Measurements from ENCODE around the gene SPARC.

SPARC gene

DNA sequence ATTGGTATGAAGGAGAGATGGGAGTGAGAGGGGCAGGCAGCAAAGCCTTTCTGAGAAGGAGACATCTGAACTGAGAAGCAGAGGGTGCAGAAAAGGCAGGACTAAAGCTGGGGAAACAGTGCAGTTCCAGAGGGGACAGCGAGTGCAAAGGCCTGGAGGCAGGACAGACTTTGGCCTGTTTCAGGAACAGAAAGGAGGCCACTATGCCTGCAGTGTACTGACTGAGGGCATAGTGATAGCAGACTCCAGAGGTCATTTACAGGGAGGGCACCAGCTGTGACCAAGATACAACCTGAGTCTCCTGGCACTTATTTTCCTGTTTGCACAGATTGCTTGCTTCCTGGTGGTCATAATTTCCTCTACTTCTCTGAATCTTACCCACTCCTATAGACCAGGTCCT lies 29.6 kb downstream of the SPARC start:
- DNase-seq, result no peak

DNA sequence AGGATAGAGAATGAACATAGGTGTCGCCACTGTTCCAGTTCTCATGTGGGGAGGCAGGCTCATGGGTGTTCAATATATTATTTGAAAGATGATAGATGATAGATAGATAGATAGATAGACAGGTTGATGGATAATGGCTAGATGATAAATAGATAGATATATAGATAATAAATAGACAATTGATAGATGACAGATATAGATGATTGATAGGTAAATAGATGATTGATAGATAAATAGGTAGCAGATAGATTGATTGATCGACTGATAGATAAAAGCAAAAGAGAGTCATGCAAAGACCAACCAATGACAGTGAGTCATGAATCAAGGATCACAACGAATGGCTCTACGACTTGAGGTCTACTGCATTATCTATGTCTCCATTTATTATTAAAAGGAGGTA lies 30.4 kb downstream of the SPARC start:
- no peak for DNase-seq

DNA sequence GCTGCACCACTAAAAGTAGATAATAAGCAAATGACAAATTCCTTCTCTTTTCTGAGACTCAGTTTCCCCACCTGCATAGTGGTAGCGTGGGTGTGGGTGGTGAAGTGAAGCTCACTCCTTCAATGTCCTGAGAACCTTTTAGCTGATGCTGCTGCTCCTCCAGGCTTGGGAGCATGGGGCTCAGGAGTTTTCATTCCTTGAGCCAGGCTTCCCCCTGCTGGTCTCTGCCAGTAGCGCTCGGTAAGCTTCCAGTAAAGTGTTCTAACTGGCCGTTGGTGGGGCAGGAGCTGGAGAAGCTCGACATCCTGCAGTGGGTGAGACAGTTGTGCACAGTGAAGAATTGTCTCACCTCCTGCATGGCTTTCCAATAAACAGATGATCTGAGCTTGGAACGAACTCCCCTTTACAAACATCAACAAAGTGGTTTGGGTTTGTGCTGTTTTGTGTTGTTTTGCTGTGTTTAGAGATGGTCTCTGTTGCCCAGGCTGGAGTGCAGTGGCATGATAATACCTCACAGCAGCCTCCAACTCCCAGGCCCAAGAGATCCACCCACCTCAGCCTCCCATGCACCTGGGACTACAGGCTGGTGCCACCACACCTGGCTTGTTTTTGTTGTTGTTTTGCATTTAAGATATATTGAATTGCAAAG lies 34.6 kb downstream of the SPARC start:
- DNase-seq, result peak; percentile 71

DNA sequence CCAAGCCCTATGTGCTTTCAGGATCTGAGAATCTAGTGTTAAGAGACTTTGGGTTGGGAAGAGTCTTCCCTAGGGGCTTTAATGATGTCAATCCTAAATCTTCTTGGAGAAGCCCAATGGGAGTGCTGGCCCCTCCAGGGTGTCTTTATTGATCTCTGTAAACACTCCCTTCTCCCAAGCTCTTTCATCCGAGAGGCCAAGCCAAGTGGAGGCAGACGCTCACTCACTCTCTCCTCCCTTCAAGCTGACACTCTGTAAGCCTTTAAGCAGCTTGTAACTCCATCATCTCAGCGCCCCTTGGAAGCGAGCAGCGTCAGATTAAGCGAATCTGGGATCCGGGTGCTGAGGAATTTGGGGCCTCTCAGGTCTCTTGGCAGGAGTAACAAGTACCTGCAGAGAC lies 37.7 kb downstream of the SPARC start:
- DNase-seq, result no peak

DNA sequence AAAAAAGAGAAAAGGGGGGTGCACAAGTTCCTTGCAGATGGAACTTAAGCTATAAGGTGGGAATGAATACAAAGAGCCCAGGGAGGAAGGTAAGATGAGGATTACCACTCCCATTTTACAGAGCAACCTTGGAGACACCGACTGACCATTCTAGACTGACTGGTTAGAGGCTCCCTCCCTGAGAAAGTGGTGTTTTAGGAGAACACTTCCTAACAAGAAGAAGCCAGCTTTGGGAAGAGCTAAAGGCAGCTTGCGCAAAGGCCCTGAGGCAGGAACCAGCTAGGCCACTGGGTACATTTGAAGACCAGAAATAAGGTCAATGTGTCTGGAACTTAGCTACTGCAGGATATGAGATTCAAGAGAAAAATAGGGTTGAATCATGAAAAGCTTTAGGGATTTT lies 38.6 kb downstream of the SPARC start:
- DNase-seq, result no peak

DNA sequence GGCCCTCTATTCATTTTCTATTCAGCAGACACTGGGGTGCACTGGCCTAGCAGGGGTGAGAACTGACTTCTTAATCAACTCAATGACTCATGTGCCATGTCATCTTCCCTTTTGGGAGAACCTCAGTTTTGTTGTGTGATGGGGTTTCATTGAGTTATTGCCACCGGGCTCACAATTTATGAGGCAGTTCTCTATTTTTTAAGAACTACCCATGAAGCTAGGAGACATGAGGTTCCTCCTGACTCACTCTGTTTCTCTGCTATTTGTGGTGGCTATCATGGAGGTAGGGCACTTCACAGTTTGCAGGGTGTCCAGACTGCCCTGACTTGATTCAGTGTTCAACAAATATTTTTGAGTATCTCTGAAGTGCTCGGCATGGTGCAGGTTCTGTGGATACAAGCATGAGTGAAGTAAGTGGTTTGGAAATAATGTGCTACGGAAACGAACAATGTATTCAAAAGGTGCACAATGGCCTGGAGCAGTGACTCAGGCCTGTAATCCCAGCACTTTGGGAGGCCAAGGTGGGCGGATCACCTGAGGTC lies 39.3 kb downstream of the SPARC start:
- DNase-seq, result peak; percentile 92

DNA sequence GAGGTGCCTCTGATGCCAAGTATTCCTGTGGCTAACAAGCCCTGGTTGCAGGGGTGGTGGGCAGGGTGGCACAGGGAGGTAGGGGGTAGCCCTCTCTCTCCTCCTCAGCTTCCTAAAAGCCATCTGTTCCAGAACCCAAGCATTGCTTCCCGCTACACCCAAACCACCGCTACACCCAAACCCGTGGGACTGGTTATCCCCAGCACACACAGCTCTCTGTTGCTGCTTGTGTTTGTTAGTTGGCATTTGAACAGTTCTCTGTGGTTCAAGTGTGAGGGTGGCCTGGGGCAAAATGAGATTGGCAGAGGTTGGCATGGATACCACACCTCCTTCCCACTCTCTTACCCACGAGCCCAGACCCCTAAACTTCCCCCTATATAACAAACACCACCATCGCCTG lies 40.4 kb downstream of the SPARC start:
- DNase-seq, result no peak

DNA sequence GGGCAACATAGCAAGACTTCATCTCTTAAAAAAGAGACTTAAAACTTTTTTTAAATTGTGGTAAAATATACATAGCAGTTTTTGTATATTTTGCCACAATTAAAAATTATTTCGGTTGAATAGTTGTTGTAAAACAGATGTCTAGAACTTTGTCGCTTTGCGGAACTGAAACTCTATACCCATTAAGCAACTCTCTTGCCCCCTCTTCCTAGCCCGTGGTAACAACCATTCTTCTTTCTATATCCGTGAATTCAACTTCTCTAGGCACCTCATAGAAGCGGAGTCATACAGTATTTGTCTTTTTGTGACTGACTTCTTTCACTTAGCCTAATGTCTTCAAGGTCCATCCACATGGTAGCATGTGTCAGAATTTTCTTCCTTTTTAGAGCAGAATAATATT lies 43.3 kb downstream of the SPARC start:
- peak; percentile 80 for DNase-seq

DNA sequence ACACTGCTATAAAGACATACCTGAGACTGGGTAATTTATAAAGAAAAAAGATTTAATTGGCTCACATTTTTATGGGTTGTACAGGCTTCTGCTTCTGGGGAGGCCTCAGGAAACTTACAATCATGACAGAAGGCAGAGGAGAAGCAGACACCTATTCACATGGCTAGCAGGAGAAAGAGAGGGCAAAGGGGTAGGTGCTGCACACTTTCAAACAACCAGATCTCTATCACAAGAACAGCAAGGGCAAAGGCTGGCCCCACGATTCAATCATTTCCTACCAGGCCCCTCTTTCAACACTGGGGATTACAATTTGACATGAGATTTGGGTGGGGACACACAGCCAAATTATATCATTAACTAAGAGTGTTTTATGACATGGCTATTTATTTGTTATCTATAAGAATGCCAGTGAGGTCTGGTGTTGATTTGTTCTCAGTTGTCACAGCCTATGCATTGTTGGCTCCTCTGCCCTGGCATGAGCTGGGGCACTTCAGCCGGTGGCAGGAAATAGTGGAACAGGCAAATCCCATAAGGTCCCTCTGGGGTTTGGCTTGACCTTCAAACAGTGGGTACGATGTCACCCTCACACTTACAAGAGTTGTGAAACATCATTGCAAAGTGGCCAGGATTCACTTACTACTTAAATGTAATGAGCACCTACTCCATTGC lies 44.1 kb downstream of the SPARC start:
- DNase-seq, result peak; percentile 7

DNA sequence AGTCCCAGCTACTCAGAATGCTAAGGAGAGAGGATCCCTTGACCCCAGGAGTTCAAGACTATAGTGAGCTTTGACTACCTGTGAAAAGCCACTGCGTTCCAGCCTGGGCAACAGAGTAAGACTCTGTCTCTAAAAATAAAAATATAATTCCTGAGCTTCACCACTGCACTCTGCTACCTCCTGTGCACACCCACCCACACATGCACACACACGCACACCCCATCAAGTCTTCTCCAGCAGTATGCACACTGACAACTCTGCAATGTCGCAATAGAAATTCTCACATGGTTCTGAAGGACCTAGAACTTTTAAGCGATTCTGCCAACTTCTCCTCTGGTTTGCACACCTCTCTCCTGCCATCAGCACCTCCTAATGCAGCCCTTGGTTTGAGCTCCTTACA lies 48.1 kb downstream of the SPARC start:
- DNase-seq, result no peak

DNA sequence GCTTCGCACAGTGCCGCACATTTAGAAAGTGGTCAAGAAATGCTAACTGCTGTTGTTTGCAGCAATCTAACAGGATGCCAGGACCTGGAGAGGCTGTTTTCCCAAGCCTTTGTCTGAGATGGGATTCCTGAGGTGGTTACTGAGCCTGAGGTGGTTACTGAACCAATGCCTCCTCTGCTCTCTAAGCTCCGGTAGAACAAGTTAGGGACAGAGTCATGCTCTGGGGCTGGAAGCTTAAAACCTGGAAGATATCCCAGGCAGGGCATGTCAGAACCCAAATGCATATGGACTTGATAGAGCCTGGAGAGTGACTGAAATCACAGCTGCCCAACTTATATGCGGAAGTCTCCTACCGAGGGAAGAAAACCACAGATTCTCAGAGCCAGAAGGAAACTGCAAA lies 49.0 kb downstream of the SPARC start:
- DNase-seq, result no peak

DNA sequence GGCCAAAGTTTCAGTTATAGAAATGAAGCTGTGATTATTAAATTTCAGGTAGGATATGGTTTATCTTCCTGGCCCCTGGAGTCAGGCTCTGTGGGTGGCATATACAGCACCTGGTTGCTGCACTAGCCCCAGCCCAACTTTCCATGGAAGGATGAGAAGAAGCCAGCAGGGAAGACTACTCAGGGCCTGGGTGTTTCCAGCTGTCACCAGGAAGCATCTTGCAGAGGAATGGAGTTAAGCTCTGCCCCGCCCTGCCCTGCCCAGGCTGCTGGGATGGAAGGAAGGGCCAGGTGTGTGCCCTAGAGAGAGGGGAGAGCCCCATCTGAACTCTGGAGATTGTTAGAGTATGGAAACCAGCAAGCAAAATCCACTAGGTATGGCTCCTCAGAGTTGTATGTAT lies 52.8 kb downstream of the SPARC start:
- DNase-seq, result no peak

DNA sequence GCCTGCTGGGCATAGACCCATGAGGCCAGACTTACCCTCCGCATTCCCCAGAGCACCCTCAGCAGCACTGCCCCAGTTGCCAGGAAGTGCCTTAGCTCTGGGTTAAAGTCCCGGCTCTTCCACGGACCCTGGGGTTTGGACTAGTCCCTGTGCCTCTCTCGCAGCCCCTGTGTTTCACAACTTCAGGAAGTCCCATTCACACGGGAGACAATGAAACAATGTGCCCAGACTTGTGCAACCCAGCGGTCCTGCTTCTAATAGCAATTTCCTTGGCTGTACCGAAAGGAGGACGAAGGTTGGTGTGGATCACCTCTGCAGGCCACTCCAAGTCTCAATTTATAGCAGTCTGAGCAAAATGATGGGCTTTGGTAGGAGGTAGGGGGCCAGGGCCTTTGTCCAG lies 53.8 kb downstream of the SPARC start:
- no peak for DNase-seq

DNA sequence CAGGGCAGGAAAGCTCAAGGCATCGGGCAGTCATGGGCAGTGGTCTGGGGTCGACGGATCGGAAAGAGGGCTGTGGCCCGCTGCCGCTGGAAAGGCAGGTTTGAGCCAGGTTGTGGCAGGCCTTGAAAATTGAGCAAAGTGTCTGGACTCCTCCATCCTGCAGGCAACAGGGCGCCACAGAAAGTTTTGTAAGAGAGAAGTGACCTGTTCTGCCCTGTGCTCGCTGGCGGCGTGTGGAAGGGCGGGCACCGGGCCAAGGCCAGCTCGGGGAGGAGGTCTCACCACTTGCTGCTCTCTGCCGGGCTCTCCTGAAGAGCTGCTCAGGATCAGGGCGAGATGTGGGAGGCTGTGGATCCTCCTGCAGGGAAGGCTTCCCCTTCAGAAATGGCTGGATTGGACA lies 54.2 kb downstream of the SPARC start:
- no peak for DNase-seq

DNA sequence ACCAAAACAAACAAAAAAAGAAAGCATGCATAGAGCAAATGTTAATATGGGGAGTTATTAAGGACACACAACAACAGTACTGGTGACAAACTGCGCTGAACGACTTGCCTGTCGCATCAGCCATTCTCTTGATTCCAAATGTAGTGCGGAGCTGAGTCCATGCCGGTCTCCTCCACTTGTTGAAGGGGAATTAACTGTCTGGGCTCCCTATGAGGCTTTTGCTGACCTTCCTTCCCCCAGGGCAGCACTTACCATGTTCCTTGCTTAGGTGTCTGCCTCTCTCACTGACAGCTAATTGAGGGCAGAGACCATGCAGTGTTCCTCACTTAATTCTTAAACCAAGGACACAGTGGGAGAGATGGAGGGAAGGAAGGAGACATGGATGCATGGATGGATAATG lies 54.8 kb downstream of the SPARC start:
- no peak for DNase-seq

DNA sequence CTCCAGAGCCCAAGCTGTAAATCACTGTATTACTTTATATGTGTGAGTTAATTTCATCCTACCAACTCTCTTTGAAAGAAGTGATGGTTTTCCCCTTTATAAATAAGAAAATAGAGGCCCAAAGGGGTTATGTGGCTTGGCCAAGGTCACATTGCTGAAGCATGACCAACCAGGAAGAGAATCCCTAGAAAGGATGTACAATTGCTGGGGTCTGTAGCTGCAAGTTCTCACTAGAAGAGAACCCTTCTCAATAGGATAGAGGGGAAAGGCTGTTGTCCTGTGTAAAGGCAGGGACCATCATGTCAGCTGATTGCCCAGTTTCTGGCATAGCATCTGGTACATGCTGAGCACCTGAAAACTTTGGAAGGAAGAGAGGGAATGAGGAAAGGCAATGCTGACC lies 56.6 kb downstream of the SPARC start:
- no peak for DNase-seq

DNA sequence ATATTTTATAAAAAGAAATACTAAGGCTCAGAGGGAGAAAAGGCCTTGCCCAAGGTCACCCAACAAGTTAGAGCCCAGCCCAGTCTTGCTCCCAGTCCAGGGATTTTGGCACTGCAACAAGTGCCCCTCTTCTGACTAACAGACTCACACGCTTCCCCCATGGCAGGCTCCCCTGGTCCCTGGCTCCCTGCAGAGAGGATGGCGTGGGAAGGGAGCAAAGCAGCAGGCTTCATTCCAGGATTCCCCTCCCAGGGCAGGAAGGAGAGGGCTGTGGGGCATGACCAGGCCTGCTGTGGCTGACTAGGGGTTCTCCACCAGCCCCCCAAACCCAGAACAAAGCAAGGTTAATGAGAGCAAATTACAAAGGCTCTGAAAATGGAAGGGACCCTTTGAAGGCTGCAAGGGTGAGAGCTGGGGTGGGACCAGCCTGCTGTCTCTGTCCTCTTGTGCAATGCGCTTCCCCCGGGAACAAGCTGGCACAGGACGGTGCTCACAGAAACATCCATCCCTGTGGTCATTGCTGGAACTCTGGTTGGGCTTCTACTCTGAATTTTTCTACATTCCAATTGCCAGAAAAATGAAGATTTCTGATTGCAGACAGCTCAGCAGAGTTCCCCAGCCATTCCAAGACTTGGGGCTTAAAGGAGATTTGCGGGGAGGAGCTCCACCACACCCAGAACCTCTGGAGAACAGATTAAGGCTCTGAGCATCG lies 58.4 kb downstream of the SPARC start:
- DNase-seq, result no peak

DNA sequence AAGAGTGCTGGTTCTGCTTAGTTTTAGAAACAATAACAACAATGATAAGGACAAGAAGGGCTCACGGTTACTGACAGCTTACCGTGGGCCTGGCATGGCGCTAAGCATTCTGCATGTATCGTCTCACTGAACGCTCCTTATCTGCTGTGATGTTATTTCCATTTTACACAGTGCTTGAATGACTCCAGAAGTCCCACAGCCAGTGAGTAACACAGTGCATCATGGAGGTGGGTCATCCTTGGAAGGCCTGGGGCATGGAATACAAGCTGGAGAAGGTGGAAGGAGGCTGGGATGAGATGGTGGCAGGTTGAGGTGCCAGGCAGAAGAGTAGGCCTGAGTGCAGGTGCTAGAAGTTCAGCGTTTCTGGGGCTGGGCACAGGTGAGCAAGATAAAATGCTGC lies 59.1 kb downstream of the SPARC start:
- DNase-seq, result no peak

DNA sequence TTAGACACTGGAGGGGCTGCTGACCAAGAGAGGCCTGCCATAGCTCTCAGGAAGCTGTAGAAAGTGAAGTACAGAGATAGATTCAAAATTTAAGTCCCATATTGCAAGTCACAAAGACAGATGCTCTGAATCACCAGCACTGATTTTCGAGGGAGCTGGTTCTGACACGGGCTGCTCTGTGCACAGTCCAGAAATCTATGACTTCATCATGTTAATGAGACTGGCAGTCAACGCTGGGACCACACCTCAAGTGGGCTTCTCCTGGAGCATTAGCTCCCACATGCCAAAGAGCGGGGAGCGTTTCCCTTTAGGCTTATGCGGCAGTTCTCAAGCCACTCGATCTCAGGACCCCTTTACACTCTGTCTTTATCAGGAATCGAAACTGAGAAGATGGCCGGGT lies 61.4 kb downstream of the SPARC start:
- DNase-seq, result no peak

DNA sequence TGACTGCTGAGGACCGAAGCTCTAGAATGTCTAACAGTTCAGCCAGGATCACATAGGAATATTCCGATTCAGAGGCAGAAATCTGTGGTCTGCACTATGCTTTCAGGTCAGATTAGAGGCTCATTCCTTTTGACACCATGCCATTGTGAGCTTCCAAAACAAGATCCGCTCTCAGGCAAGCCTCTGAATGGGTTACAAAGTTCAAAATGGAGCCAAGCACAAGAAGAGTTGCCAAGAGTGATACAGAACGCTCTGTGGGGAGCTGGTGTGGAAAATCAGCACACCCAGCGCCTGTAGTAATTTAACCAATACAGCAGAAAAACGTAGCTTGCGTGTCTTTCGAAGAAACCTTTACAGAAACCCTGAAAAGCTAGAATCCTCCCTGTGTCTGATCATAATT lies 62.2 kb downstream of the SPARC start:
- DNase-seq, result no peak

DNA sequence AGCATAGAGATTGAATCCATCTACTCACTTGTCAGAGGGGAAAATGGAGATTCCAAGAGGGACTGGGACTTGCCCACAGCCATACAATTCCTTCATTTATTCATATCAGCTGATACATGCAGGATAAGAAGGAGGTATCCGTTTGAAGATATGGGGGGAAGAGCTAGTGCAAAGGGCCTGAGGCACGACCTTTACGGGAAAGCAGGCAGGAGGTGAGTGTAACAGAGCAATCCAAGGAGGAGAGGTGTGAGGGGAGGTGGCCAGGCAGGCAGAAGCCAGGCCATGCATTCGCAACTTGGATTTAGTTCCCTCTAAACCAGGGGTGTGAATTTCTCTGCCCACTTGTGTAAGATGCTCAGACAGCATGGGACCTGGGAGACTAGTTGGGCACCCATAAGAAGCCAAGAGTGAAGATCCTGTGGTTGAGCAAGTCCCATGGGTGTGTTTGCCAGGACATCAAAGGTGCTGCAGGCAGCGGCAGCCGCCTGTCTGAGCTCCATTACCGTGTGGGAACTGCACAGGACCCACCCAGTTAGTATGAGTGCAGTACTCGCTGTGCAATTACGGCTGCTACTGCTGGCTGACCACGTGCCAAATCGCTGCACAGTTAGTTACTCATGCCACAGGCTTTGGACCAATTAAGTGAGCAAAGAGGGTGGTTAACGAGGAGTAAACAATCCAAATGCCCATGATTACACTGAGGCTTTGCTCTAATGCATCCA lies 64.2 kb downstream of the SPARC start:
- no peak for DNase-seq

DNA sequence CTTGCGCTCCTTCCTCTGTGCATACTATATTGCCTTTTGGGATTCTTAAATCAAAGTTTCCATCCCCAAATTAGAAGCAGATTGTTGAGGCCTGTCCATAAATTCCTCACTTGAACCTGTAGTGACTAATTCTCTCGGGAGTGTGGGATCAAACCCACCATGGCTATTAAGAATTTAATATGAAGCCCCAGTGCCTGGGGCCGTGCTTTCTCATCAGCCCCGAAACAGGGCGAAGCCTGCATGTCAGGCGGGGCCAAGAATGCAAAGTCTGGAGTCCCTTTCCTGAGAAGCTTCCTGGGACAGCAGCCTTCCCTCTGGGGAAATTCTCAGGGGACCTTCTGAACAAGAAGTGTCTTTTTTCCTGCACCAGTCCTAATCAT lies 66.3 kb downstream of the SPARC start:
- DNase-seq, result no peak

DNA sequence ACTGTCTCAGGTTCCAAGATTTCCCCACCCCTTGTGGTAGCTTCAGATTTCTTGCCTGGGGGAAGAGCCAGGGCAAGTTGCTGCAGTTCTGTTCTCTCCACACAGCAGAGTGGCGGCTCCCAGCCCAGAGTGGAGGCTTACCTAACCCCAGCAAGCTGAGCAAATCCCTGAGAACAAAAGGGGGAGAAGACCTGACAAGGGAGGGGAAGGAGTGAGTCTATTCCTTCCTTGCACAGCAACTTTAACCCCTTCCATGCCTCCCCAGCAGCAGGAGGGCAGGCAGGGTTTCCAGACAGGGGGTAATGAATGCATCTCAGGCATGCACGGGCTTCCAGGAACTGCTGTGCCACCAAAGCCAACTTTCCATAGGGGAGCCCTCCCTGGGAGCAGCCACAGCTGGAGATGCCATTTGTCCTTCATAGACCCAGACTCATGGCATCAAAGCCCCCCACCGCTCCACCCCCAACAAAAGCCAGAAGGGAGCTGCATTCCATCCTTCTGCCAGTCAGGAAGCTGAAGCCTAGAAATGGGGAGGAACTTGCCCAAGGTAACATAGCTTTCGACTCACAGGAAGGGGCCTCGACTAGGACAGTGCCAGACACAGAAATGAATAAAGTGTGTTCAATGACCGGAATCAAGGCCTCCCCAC lies 66.8 kb downstream of the SPARC start:
- no peak for DNase-seq

Measured in MV-4-11 (cell line).